ENCODE measurements around the gene SEL1L3.

- TF ChIP-seq CTCF (IDR thresholded peaks at IDR 0.05) (no peak), POLR2A (IDR thresholded peaks at IDR 0.05) (no peak)
Measured at GRCh38 chr4:25862411-25863346, at the start of gene SEL1L3.
